SK-N-SH (cell line): Measurements from ENCODE around the gene ABCA4. TPM values are rescaled to one million over a fixed set of nuclear protein-coding genes. Genes with fewer than 3 reads are reported as not detected.

ENCODE experiments used
- CTCF ChIA-PET: fragments of 300-600, 350-600 bp; formaldehyde crosslinking; extraction: SDS; loops from one replicate; lab custom pipeline; 2021; lab: Yijun Ruan, JAX
- POLR2A ChIA-PET: fragments of 350-600 bp; sonication (Branson Sonifier 250); formaldehyde crosslinking; extraction: SDS; loops from one replicate; lab custom pipeline; 2020; ENCODE audit warnings: antibody characterized with exemption, inconsistent platforms; lab: Yijun Ruan, JAX
- DNase-seq: peaks from one replicate; pipeline ENCODE4 v3.0.0; 2012
- H2AFZ ChIP-seq: fragments of 200-600 bp; sonication (generic); 2 replicates; pipeline ENCODE4 v1.8.1; 2016; ENCODE audit warnings: antibody characterized with exemption, mild to moderate bottlenecking, low read depth
- H3F3A ChIP-seq: fragments of 200-600 bp; sonication (generic); replicated peaks from 2 replicates; pipeline ENCODE3; 2016; ENCODE audit warnings: antibody characterized with exemption, mild to moderate bottlenecking; ENCODE audit not compliant: insufficient read depth
- H3K27ac ChIP-seq, 2 experiments: fragments of 200-500 bp in 1 of 2; fragments of 200-600 bp in 1 of 2; sonication (Bioruptor generic) in 1 of 2; sonication (generic), shearing (Covaris generic) in 1 of 2; 2 replicates each; pipeline versions ENCODE4 v1.5.1 to v1.6.1; 2014 to 2016; ENCODE audit warnings: low read depth in 2 of 2, inconsistent platforms in 1 of 2, low read length in 1 of 2, mild to moderate bottlenecking in 1 of 2, mixed read lengths in 1 of 2
- H3K27me3 ChIP-seq: fragments of 200-600 bp; sonication (generic), shearing (Covaris generic); 2 replicates; pipeline ENCODE4 v1.6.1; 2016; ENCODE audit warnings: mixed run types; ENCODE audit not compliant: insufficient read depth
- H3K36me3 ChIP-seq, 2 experiments: fragments of 200-500 bp in 1 of 2; fragments of 200-600 bp in 1 of 2; sonication (Bioruptor generic) in 1 of 2; sonication (generic) in 1 of 2; replicated peaks in 1 of 2; 2 replicates each; pipeline versions ENCODE3 to v1.5.1; 2014 to 2016; ENCODE audit warnings: low read length in 1 of 2, mild to moderate bottlenecking in 1 of 2; ENCODE audit not compliant: insufficient read depth in 2 of 2, control insufficient read depth in 1 of 2
- H3K4me1 ChIP-seq, 2 experiments: fragments of 200-500 bp in 1 of 2; fragments of 200-600 bp in 1 of 2; sonication (Bioruptor generic) in 1 of 2; sonication (generic), shearing (Covaris generic) in 1 of 2; 2 replicates each; pipeline versions ENCODE4 v1.5.1 to v1.6.1; 2014 to 2016; ENCODE audit warnings: low read depth in 1 of 2, low read length in 1 of 2, mixed run types in 1 of 2; ENCODE audit not compliant: insufficient read depth in 2 of 2, control insufficient read depth in 1 of 2
- H3K4me2 ChIP-seq: fragments of 200-600 bp; sonication (generic), shearing (Covaris generic); 2 replicates; pipeline ENCODE4 v1.6.1; 2017; ENCODE audit warnings: mixed run types
- H3K4me3 ChIP-seq, 2 experiments: fragments of 200-500 bp in 1 of 2; fragments of 200-600 bp in 1 of 2; sonication (Bioruptor generic) in 1 of 2; sonication (generic), shearing (Covaris generic) in 1 of 2; 2 replicates each; pipeline versions ENCODE4 v1.5.1 to v1.8.1; 2014 to 2016; ENCODE audit warnings: low read depth in 2 of 2, inconsistent platforms in 1 of 2, low read length in 1 of 2, mild to moderate bottlenecking in 1 of 2, mixed read lengths in 1 of 2, moderate library complexity in 1 of 2
- H3K79me2 ChIP-seq: fragments of 200-600 bp; sonication (generic); 2 replicates; pipeline ENCODE4 v1.8.1; 2017; ENCODE audit warnings: mild to moderate bottlenecking; ENCODE audit not compliant: insufficient read depth
- H3K9ac ChIP-seq: fragments of 200-600 bp; sonication (generic); 2 replicates; pipeline ENCODE4 v1.6.1; 2017; ENCODE audit warnings: mixed run types
- H3K9me2 ChIP-seq: fragments of 200-600 bp; sonication (generic); 2 replicates; pipeline ENCODE4 v1.6.1; 2017; ENCODE audit warnings: mixed run types
- H3K9me3 ChIP-seq: fragments of 200-600 bp; sonication (generic); 2 replicates; pipeline ENCODE4 v1.6.1; 2017; ENCODE audit warnings: mixed run types, mild to moderate bottlenecking, moderate library complexity
- H4K20me1 ChIP-seq: fragments of 200-600 bp; sonication (generic); 2 replicates; pipeline ENCODE4 v1.6.1; 2017; ENCODE audit warnings: mild to moderate bottlenecking, mixed run types; ENCODE audit not compliant: insufficient read depth
- CHD2 ChIP-seq: fragments of 150-350 bp; IDR thresholded peaks from 2 replicates; pipeline ENCODE4 v1.6.1; 2018; ENCODE audit warnings: low read length; ENCODE audit not compliant: partially characterized antibody
- FOSL2 ChIP-seq: IDR thresholded peaks from 2 replicates; pipeline ENCODE4 v1.4.0; 2012; ENCODE audit warnings: low read depth, mild to moderate bottlenecking, moderate library complexity, borderline replicate concordance
- FOXJ3 ChIP-seq: sonication (generic); formaldehyde crosslinking; IDR thresholded peaks from 2 replicates; pipeline ENCODE4 v1.5.1; 2020; ENCODE audit warnings: mild to moderate bottlenecking, missing genetic modification reagents
- GABPA ChIP-seq: IDR thresholded peaks from 2 replicates; pipeline ENCODE4 v1.4.0; 2012; ENCODE audit warnings: low read depth, mild to moderate bottlenecking
- JUND ChIP-seq: IDR thresholded peaks from 2 replicates; pipeline ENCODE4 v1.4.0; 2012
- MEF2A ChIP-seq: IDR thresholded peaks from 2 replicates; pipeline ENCODE4 v1.4.0; 2012; ENCODE audit warnings: low read depth, borderline replicate concordance
- NFIC ChIP-seq: IDR thresholded peaks from 2 replicates; pipeline ENCODE4 v1.4.0; 2012; ENCODE audit warnings: borderline replicate concordance
- NRF1 ChIP-seq: IDR thresholded peaks from 2 replicates; pipeline ENCODE4 v1.6.1; 2012; ENCODE audit warnings: low read depth, mild to moderate bottlenecking, low read length
- RAD21 ChIP-seq: IDR thresholded peaks from 2 replicates; pipeline ENCODE4 v1.6.1; 2012; ENCODE audit warnings: mild to moderate bottlenecking, low read length
- RCOR1 ChIP-seq: fragments of 150-350 bp; IDR thresholded peaks from 2 replicates; pipeline ENCODE4 v1.6.1; 2017; ENCODE audit warnings: antibody characterized with exemption, low read length
- TEAD4 ChIP-seq: IDR thresholded peaks from 2 replicates; pipeline ENCODE4 v1.4.0; 2012; ENCODE audit warnings: mild to moderate bottlenecking, borderline replicate concordance; ENCODE audit not compliant: insufficient read depth
- YY1 ChIP-seq: IDR thresholded peaks from 2 replicates; pipeline ENCODE4 v1.4.0; 2012; ENCODE audit warnings: low read depth, mild to moderate bottlenecking
- ZBTB33 ChIP-seq: IDR thresholded peaks from 2 replicates; pipeline ENCODE4 v1.4.0; 2012; ENCODE audit warnings: low read depth, borderline replicate concordance
- WGBS: methylation state at CpG from one replicate; pipeline ENCODE4 v1.1.6; 2017; ENCODE audit warnings: low lambda C conversion rate; 5-methylcytosine and 5-hydroxymethylcytosine counted together
- polyA plus RNA-seq, 3 experiments: library from polyadenylated mRNA; depleted of rRNA; stranded (reverse); fragments of >200 nt; gene quantifications; 2 replicates each; pipeline ENCODE4 v1.2.3, GENCODE V29; 2012
- TF ChIP-seq, protein P1 (sequence below): fragments of 200-600 bp; sonication (generic); IDR thresholded peaks from 2 replicates; pipeline ENCODE4 v1.6.1; 2017; ENCODE audit warnings: antibody characterized with exemption, mild to moderate bottlenecking, moderate library complexity

ABCA4 gene
- polyA plus RNA-seq, 1 of the 3 experiments (the other 2 are of a cell fraction): 0.03 TPM

DNA sequence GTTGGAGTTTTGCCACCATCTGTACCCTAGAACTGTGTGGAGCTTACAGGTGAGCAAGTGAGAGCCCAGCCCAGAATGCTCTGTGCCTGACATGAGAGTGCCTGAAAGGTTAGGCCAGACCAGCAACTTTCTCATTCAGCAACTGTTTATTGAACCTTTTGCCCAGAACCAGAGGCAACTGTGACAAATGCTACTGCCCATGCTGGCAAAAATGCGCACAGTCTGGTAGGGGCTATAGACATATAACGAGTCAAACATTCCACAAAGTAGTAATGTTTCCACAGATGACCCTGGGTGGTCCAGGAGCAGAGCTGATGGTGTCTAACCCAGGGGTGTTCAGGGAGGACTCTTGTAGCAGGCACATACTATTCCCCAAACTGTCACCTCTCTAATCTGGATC is 155.7 kb downstream of the ABCA4 start:
- no peaks in the 10 kb centered on the region for H3K79me2 ChIP-seq
- no peak overlapping the region for H3K9ac ChIP-seq
- ChIA-PET POLR2A (no interaction called here), CTCF (interaction anchor here (2.0 kb wide), 1 partner anchor 75 kb away, joined by 5 read pairs; no protein-coding TSS in a partner anchor)
- no peaks in the 10 kb centered on the region for H3K9me3 ChIP-seq
- 100% methylated on average over 2 of the region's 2 CpGs for WGBS
- no peaks in the 10 kb centered on the region for H3K9me2 ChIP-seq
- H4K20me1 ChIP-seq: no peaks in the 10 kb centered on the region
- H2AFZ ChIP-seq: no peak overlapping the region
- no peak overlapping the region for H3K4me2 ChIP-seq
- H3F3A ChIP-seq: no peaks in the 10 kb centered on the region
- TF ChIP-seq RCOR1 (no peak), JUND (no peak), ZBTB33 (no peak), NRF1 (no peak)
- no peak overlapping the region for H3K4me3 ChIP-seq
- no peaks in the 10 kb centered on the region for H3K27me3 ChIP-seq
- H3K27ac ChIP-seq: no peak overlapping the region
- H3K36me3 ChIP-seq: no peaks in the 10 kb centered on the region
- DNase-seq: no peak
- H3K4me1 ChIP-seq: no peaks in the 10 kb centered on the region

- H3K9me2 ChIP-seq: no peaks in the 10 kb centered on the region
- H3K36me3 ChIP-seq: no peaks in the 10 kb centered on the region
- H3K9me3 ChIP-seq: no peaks in the 10 kb centered on the region
- H3K79me2 ChIP-seq: no peaks in the 10 kb centered on the region
- H3K27me3 ChIP-seq: no peaks in the 10 kb centered on the region
- no peaks in the 10 kb centered on the region for H3K4me1 ChIP-seq
- TF ChIP-seq FOXJ3 (CRISPR knock-in tag) (no peak), GABPA (no peak), RAD21 (no peak), CHD2 (no peak), NFIC (no peak), TEAD4 (no peak), YY1 (no peak), MEF2A (no peak), FOSL2 (no peak)
- TF ChIP-seq, protein P1, sequence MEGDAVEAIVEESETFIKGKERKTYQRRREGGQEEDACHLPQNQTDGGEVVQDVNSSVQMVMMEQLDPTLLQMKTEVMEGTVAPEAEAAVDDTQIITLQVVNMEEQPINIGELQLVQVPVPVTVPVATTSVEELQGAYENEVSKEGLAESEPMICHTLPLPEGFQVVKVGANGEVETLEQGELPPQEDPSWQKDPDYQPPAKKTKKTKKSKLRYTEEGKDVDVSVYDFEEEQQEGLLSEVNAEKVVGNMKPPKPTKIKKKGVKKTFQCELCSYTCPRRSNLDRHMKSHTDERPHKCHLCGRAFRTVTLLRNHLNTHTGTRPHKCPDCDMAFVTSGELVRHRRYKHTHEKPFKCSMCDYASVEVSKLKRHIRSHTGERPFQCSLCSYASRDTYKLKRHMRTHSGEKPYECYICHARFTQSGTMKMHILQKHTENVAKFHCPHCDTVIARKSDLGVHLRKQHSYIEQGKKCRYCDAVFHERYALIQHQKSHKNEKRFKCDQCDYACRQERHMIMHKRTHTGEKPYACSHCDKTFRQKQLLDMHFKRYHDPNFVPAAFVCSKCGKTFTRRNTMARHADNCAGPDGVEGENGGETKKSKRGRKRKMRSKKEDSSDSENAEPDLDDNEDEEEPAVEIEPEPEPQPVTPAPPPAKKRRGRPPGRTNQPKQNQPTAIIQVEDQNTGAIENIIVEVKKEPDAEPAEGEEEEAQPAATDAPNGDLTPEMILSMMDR: no peak
- ChIA-PET POLR2A (no interaction called here), CTCF (interaction anchor here (2.0 kb wide), 1 partner anchor 75 kb away, joined by 5 read pairs; no protein-coding TSS in a partner anchor)
- no peaks in the 10 kb centered on the region for H4K20me1 ChIP-seq
- H3K4me2 ChIP-seq: no peak overlapping the region
- H3K9ac ChIP-seq: no peak overlapping the region
- no peaks in the 10 kb centered on the region for H3F3A ChIP-seq
- no peak for DNase-seq
- H2AFZ ChIP-seq: no peak overlapping the region
- H3K27ac ChIP-seq: no peak overlapping the region
- H3K4me3 ChIP-seq: no peak overlapping the region
- 85% methylated on average over 4 of the region's 4 CpGs for WGBS
Measured at GRCh38 chr1:93964777-93965200, 156.2 kb downstream of the ABCA4 start.
